Mucosa of rectum (tissue), 2 donors: ENCODE results near the gene FITM1.

ENCODE experiments used
- H3K27ac ChIP-seq, 2 donors: one replicate each; pipeline ENCODE4 v1.7.0; 2013; ENCODE audit warnings: inconsistent platforms in 2 of 2, low read depth in 2 of 2, low read length in 2 of 2
- H3K27me3 ChIP-seq, 2 donors: one replicate each; pipeline ENCODE4 v1.7.0; 2013; ENCODE audit warnings: low read length in 2 of 2; ENCODE audit not compliant: control insufficient read depth in 2 of 2, insufficient read depth in 2 of 2
- H3K36me3 ChIP-seq, 2 donors: one replicate each; pipeline ENCODE4 v1.7.0; 2013; ENCODE audit warnings: low read length in 2 of 2; ENCODE audit not compliant: control insufficient read depth in 2 of 2, insufficient read depth in 2 of 2
- H3K4me1 ChIP-seq, 2 donors: one replicate each; pipeline ENCODE4 v1.7.0; 2013; ENCODE audit warnings: low read length in 2 of 2, mild to moderate bottlenecking in 1 of 2; ENCODE audit not compliant: control insufficient read depth in 2 of 2, insufficient read depth in 2 of 2
- H3K4me3 ChIP-seq, 2 donors: one replicate each; pipeline ENCODE4 v1.7.0; 2013; ENCODE audit warnings: low read length in 2 of 2
- H3K9ac ChIP-seq, 2 donors: one replicate each; pipeline ENCODE4 v1.7.0; 2013; ENCODE audit warnings: low read length in 2 of 2, low read depth in 1 of 2, mild to moderate bottlenecking in 1 of 2
- H3K9me3 ChIP-seq, 2 donors: one replicate each; pipeline ENCODE4 v1.7.0; 2013; ENCODE audit warnings: low read length in 2 of 2; ENCODE audit not compliant: control insufficient read depth in 2 of 2
- donor health status: healthy.
- donor health status: Normal muscosa, but diverticular disease.

The FITM1 gene

DNA sequence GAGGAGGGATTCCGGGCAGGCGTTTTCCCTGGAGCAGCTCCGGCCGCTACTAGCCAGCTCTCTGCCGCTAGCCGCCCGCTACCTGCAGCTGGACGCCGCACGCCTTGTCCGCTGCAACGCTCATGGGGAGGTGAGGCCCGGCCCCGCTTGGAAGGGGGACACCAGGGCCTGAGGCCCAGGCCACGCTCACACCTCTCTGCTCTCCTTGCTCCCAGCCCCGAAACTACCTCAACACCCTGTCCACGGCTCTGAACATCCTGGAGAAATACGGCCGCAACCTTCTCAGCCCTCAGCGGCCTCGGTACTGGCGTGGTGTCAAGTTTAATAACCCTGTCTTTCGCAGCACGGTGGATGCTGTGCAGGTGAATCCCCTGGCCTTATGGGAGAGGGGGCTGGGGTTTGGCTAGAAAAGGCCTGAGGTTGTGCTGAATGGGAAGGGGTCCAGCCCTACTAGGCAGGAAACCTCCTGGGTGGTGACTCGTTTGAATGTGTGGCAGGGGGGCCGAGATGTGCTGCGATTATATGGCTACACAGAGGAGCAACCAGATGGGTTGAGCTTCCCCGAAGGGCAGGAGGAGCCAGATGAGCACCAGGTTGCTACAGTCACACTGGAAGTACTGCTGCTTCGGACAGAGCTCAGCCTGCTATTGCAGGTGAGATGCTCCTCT is 17.4 kb downstream of the FITM1 start:
- no peaks in the 10 kb centered on the region for H3K27me3 ChIP-seq
- H3K36me3 ChIP-seq, result peaks cover 44 to 52% of the 10 kb centered on the region in 2 donors
- peak overlapping the region; percentile 82 to 87 for H3K9ac ChIP-seq
- peak overlapping the region; percentile 80 to 97 for H3K27ac ChIP-seq
- H3K9me3 ChIP-seq, result no peaks in the 10 kb centered on the region
- H3K4me3 ChIP-seq, result peak overlapping the region; percentile 79 to 99
- H3K4me1 ChIP-seq, result peaks cover 25 to 26% of the 10 kb centered on the region in 2 donors

DNA sequence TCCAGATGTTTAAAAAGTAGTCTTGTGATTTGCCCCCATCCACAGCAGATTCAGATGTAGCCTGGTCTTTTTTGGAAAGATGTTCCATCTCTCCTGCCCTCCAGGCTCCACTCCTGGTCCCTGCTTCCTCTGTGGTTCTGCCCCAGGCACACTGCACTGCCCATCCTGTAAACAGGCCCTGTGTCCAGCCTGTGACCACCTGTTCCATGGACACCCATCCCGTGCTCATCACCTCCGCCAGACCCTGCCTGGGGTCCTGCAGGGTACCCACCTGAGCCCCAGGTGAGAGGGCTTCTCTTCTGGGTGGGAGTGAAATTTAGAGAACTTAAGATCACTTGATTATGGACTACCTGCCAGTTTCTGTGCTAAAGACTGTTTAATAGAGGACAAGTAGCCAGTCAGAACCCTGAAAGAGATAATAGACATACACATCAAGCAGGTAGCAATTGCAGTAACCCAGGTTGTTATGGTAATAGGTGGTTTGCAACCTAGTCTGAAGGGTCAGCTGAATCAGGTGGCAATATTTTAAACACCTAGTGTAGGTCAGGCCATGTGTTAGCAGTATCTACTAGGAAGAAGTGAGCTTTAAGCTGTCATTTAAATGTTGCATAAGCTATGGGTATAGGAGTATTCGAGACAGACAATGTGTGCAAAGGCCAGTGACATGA is 19.0 kb downstream of the FITM1 start:
- no peak overlapping the region for H3K9ac ChIP-seq
- peaks cover 31 to 40% of the 10 kb centered on the region in 2 donors for H3K36me3 ChIP-seq
- H3K27me3 ChIP-seq, result no peaks in the 10 kb centered on the region
- peaks cover 20 to 26% of the 10 kb centered on the region in 2 donors for H3K4me1 ChIP-seq
- H3K9me3 ChIP-seq, result no peaks in the 10 kb centered on the region
- no peak overlapping the region for H3K4me3 ChIP-seq
- H3K27ac ChIP-seq, result no peak overlapping the region

DNA sequence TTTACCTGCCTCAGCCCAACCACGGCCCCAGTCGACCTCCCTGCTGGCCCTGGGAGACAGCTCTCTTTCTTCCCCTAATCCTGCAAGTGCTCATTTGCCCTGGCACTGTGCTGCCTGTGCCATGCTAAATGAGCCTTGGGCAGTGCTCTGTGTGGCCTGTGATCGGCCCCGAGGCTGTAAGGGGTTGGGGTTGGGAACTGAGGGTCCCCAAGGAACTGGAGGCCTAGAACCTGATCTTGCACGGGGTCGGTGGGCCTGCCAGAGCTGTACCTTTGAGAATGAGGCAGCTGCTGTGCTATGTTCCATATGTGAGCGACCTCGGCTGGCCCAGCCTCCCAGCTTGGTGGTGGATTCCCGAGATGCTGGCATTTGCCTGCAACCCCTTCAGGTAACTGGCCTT is 19.6 kb downstream of the FITM1 start:
- no peak overlapping the region for H3K9ac ChIP-seq
- H3K27ac ChIP-seq, result no peak overlapping the region
- peaks cover 37 to 43% of the 10 kb centered on the region in 2 donors for H3K36me3 ChIP-seq

GRCh38 chr14:24150567-24150966 is 20.1 kb downstream of the FITM1 start:
- no peak overlapping the region for H3K9ac ChIP-seq
- peaks cover 42 to 48% of the 10 kb centered on the region in 2 donors for H3K36me3 ChIP-seq
- no peak overlapping the region for H3K27ac ChIP-seq
- H3K9me3 ChIP-seq, result no peaks in the 10 kb centered on the region
- no peak overlapping the region for H3K4me3 ChIP-seq
- H3K4me1 ChIP-seq, result peaks cover 15 to 19% of the 10 kb centered on the region in 2 donors
- H3K27me3 ChIP-seq, result no peaks in the 10 kb centered on the region

More for the DNA sequence above, 19.6 kb downstream of the FITM1 start:
- H3K4me1 ChIP-seq, result peaks cover 20 to 24% of the 10 kb centered on the region in 2 donors
- H3K4me3 ChIP-seq, result no peak overlapping the region
- no peaks in the 10 kb centered on the region for H3K27me3 ChIP-seq
- no peaks in the 10 kb centered on the region for H3K9me3 ChIP-seq

- Histone ChIP-seq H3K9me3 (no peaks in the 10 kb centered on the region), H3K4me3 (no peak overlapping the region), H3K9ac (no peak overlapping the region), H3K4me1 (peaks cover 10 to 15% of the 10 kb centered on the region in 2 donors), H3K27ac (no peak overlapping the region), H3K27me3 (no peaks in the 10 kb centered on the region), H3K36me3 (peaks cover 45 to 52% of the 10 kb centered on the region in 2 donors)
Measured at GRCh38 chr14:24150993-24151392, 20.5 kb downstream of the FITM1 start.

DNA sequence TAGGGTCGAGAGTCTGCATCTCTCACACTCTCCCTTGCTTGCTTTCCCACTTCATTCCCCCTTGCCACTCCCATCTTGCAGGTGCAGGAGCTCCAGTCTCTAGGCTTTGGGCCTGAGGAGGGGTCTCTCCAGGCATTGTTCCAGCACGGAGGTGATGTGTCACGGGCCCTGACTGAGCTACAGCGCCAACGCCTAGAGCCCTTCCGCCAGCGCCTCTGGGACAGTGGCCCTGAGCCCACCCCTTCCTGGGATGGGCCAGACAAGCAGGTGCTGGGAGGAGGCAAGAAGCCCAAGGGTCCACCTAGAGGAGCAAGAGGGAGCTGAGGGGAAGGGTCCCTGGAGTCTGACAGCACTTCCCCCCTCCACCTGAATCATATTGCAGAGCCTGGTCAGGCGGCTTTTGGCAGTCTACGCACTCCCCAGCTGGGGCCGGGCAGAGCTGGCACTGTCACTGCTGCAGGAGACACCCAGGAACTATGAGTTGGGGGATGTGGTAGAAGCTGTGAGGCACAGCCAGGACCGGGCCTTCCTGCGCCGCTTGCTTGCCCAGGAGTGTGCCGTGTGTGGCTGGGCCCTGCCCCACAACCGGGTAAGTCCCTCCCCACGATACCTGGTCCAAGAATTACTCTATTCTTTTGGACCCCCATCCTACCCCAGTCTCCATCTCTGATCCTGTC is 21.1 kb downstream of the FITM1 start:
- no peak overlapping the region for H3K9ac ChIP-seq
- no peak overlapping the region for H3K27ac ChIP-seq
- H3K4me3 ChIP-seq, result no peak overlapping the region
- no peaks in the 10 kb centered on the region for H3K9me3 ChIP-seq
- peaks cover 10 to 13% of the 10 kb centered on the region in 2 donors for H3K4me1 ChIP-seq
- no peaks in the 10 kb centered on the region for H3K27me3 ChIP-seq
- peaks cover 46 to 55% of the 10 kb centered on the region in 2 donors for H3K36me3 ChIP-seq

GRCh38 chr14:24155100-24155499 is 24.6 kb downstream of the FITM1 start:
- no peaks in the 10 kb centered on the region for H3K4me1 ChIP-seq
- H3K36me3 ChIP-seq, result peaks cover 59 to 69% of the 10 kb centered on the region in 2 donors
- no peaks in the 10 kb centered on the region for H3K9me3 ChIP-seq
- H3K4me3 ChIP-seq, result no peak overlapping the region
- H3K9ac ChIP-seq, result no peak overlapping the region
- H3K27me3 ChIP-seq, result no peaks in the 10 kb centered on the region
- no peak overlapping the region for H3K27ac ChIP-seq

- Histone ChIP-seq H3K27me3 (no peaks in the 10 kb centered on the region), H3K27ac (no peak overlapping the region), H3K4me1 (peaks cover 6 to 11% of the 10 kb centered on the region in 2 donors), H3K36me3 (peaks cover 49 to 57% of the 10 kb centered on the region in 2 donors), H3K9me3 (no peaks in the 10 kb centered on the region), H3K4me3 (no peak overlapping the region), H3K9ac (no peak overlapping the region)
Measured at GRCh38 chr14:24156840-24157239, 26.4 kb downstream of the FITM1 start.

DNA sequence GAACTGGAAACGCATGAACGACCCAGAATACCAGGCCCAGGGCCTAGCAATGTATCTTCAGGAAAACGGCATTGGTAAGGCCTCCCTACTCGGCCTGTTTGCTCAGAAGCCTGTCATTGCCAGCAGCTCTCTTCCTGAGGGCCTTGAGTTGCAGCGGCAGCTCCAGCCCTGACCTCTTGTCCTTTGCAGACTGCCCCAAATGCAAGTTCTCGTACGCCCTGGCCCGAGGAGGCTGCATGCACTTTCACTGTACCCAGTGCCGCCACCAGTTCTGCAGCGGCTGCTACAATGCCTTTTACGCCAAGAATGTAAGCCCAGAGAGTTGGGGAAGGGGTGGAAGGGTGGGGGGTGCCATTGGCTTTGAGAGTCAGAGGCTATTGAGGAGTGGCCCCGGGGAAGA is 26.9 kb downstream of the FITM1 start:
- Histone ChIP-seq H3K9me3 (no peaks in the 10 kb centered on the region), H3K9ac (no peak overlapping the region), H3K27ac (no peak overlapping the region), H3K36me3 (peaks cover 46 to 55% of the 10 kb centered on the region in 2 donors), H3K4me3 (no peak overlapping the region), H3K27me3 (no peaks in the 10 kb centered on the region), H3K4me1 (peaks cover 11 to 15% of the 10 kb centered on the region in 2 donors)
